SK-N-SH treated with all-trans-retinoic acid at 6 μM for 48 hours (cell line): ENCODE results near the gene FDX2.

Experiments used
- ATAC-seq: fragments of 200-7000 bp; cut with Tn5 transposase; 3 replicates; pipeline ENCODE4 v1.9.1; 2020; ENCODE audit warnings: mild to moderate bottlenecking, moderate library complexity
- ARNTL ChIP-seq: fragments of 450-650 bp; formaldehyde crosslinking; IDR thresholded peaks from 2 replicates; pipeline ENCODE4 v1.5.0; 2020; ENCODE audit warnings: low read depth, mild to moderate bottlenecking, moderate library complexity, borderline replicate concordance
- BACH2 ChIP-seq: fragments of 250-450 bp; sonication (Bioruptor Pico); IDR thresholded peaks from 2 replicates; pipeline ENCODE4 v1.9.0; 2021; ENCODE audit warnings: mild to moderate bottlenecking, borderline replicate concordance
- CSDC2 ChIP-seq: fragments of 250-450 bp; sonication (Bioruptor Pico); IDR thresholded peaks from 2 replicates; pipeline ENCODE4 v1.5.0; 2020; ENCODE audit warnings: mild to moderate bottlenecking, moderate library complexity
- ESRRG ChIP-seq: fragments of 250-450 bp; sonication (Bioruptor Pico); IDR thresholded peaks from 2 replicates; pipeline ENCODE4 v1.6.1; 2021; ENCODE audit warnings: mild to moderate bottlenecking
- GLIS3 ChIP-seq: fragments of 250-450 bp; sonication (Bioruptor Pico); IDR thresholded peaks from 2 replicates; pipeline ENCODE4 v1.5.0; 2020; ENCODE audit warnings: mild to moderate bottlenecking, moderate library complexity
- ISL1 ChIP-seq: fragments of 250-450 bp; sonication (Bioruptor Pico); IDR thresholded peaks from 2 replicates; pipeline ENCODE4 v2.1.2; 2022; ENCODE audit warnings: mild to moderate bottlenecking, moderate library complexity
- RARB ChIP-seq: fragments of 250-450 bp; sonication (Bioruptor Pico); IDR thresholded peaks from 2 replicates; pipeline ENCODE4 v1.8.0; 2021; ENCODE audit warnings: mild to moderate bottlenecking, moderate library complexity
- SNAI2 ChIP-seq: fragments of 250-450 bp; sonication (Bioruptor Pico); IDR thresholded peaks from 2 replicates; pipeline ENCODE4 v1.5.0; 2020; ENCODE audit warnings: mild to moderate bottlenecking, moderate library complexity
- TOX ChIP-seq: fragments of 250-450 bp; sonication (Bioruptor Pico); IDR thresholded peaks from 2 replicates; pipeline ENCODE4 v1.8.0; 2021; ENCODE audit warnings: mild to moderate bottlenecking, moderate library complexity, borderline replicate concordance
- ZC3H10 ChIP-seq: fragments of 250-450 bp; sonication (Bioruptor Pico); IDR thresholded peaks from 2 replicates; pipeline ENCODE4 v1.5.1; 2021; ENCODE audit warnings: mild to moderate bottlenecking, moderate library complexity
- ZFP3 ChIP-seq: fragments of 250-450 bp; sonication (Bioruptor Pico); IDR thresholded peaks from 2 replicates; pipeline ENCODE4 v1.5.0; 2020; ENCODE audit warnings: mild to moderate bottlenecking, moderate library complexity
- ZFP30 ChIP-seq: fragments of 450-650 bp; formaldehyde crosslinking; IDR thresholded peaks from 2 replicates; pipeline ENCODE4 v1.5.0; 2022; ENCODE audit warnings: mild to moderate bottlenecking, moderate library complexity
- ZNF565 ChIP-seq: fragments of 450-650 bp; formaldehyde crosslinking; conservative IDR thresholded peaks from 2 replicates; pipeline ENCODE4 v1.5.0; 2020; ENCODE audit warnings: low read depth, mild to moderate bottlenecking, moderate library complexity
- ZNF70 ChIP-seq: fragments of 450-650 bp; formaldehyde crosslinking; IDR thresholded peaks from 2 replicates; pipeline ENCODE4 v1.5.0; 2020; ENCODE audit warnings: mild to moderate bottlenecking, moderate library complexity
- ZNF8 ChIP-seq: fragments of 450-650 bp; formaldehyde crosslinking; IDR thresholded peaks from 2 replicates; pipeline ENCODE4 v1.5.0; 2020; ENCODE audit warnings: mild to moderate bottlenecking, moderate library complexity
- TF ChIP-seq, protein P1 (sequence below): fragments of 250-450 bp; sonication (Bioruptor Pico); IDR thresholded peaks from 2 replicates; pipeline ENCODE4 v1.8.0; 2020; ENCODE audit warnings: mild to moderate bottlenecking, moderate library complexity, borderline replicate concordance
- TF ChIP-seq, protein P2 (sequence below): fragments of 250-450 bp; sonication (Bioruptor Pico); IDR thresholded peaks from 2 replicates; pipeline ENCODE4 v1.5.1; 2020; ENCODE audit warnings: low read depth, mild to moderate bottlenecking, moderate library complexity
- TF ChIP-seq, protein P3 (sequence below): fragments of 250-450 bp; sonication (Bioruptor Pico); IDR thresholded peaks from 2 replicates; pipeline ENCODE4 v1.5.1; 2021; ENCODE audit warnings: mild to moderate bottlenecking, moderate library complexity
- TF ChIP-seq, protein P4 (sequence below): fragments of 250-450 bp; sonication (Bioruptor Pico); IDR thresholded peaks from 2 replicates; pipeline ENCODE4 v1.5.0; 2020; ENCODE audit warnings: mild to moderate bottlenecking, moderate library complexity
- TF ChIP-seq, protein P5 (sequence below): fragments of 250-450 bp; sonication (Bioruptor Pico); IDR thresholded peaks from 2 replicates; pipeline ENCODE4 v1.8.0; 2021; ENCODE audit warnings: low read depth, mild to moderate bottlenecking, moderate library complexity, borderline replicate concordance

FDX2 gene

DNA sequence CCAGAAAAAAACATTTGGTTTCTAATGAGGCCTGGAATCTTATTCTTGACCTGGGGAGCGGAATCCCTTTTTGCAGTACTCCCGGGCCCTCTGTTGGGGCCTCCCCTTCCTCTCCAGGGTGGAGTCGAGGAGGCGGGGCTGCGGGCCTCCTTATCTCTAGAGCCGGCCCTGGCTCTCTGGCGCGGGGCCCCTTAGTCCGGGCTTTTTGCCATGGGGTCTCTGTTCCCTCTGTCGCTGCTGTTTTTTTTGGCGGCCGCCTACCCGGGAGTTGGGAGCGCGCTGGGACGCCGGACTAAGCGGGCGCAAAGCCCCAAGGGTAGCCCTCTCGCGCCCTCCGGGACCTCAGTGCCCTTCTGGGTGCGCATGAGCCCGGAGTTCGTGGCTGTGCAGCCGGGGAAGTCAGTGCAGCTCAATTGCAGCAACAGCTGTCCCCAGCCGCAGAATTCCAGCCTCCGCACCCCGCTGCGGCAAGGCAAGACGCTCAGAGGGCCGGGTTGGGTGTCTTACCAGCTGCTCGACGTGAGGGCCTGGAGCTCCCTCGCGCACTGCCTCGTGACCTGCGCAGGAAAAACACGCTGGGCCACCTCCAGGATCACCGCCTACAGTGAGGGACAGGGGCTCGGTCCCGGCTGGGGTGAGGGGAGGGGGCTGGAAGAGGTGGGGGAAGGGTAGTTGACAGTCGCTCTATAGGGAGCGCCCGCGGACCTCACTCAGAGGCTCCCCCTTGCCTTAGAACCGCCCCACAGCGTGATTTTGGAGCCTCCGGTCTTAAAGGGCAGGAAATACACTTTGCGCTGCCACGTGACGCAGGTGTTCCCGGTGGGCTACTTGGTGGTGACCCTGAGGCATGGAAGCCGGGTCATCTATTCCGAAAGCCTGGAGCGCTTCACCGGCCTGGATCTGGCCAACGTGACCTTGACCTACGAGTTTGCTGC, 28.7 kb downstream of the FDX2 start, which contains the start of gene ICAM4:
Gene ICAM4, plus strand, starts transcription at position 153 of the 935 bp plus-strand sequence. Its CDS starts 58 bp downstream, at position 211.
- no peak for TF ChIP-seq TOX (CRISPR knock-in tag)
- TF ChIP-seq ZC3H10 (CRISPR knock-in tag), result no peak
- TF ChIP-seq SNAI2 (CRISPR knock-in tag), result no peak
- TF ChIP-seq, protein P1, sequence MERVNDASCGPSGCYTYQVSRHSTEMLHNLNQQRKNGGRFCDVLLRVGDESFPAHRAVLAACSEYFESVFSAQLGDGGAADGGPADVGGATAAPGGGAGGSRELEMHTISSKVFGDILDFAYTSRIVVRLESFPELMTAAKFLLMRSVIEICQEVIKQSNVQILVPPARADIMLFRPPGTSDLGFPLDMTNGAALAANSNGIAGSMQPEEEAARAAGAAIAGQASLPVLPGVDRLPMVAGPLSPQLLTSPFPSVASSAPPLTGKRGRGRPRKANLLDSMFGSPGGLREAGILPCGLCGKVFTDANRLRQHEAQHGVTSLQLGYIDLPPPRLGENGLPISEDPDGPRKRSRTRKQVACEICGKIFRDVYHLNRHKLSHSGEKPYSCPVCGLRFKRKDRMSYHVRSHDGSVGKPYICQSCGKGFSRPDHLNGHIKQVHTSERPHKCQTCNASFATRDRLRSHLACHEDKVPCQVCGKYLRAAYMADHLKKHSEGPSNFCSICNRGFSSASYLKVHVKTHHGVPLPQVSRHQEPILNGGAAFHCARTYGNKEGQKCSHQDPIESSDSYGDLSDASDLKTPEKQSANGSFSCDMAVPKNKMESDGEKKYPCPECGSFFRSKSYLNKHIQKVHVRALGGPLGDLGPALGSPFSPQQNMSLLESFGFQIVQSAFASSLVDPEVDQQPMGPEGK (CRISPR knock-in tag), result no peak
- no peak for TF ChIP-seq ZFP30 (CRISPR knock-in tag)
- TF ChIP-seq, protein P2, sequence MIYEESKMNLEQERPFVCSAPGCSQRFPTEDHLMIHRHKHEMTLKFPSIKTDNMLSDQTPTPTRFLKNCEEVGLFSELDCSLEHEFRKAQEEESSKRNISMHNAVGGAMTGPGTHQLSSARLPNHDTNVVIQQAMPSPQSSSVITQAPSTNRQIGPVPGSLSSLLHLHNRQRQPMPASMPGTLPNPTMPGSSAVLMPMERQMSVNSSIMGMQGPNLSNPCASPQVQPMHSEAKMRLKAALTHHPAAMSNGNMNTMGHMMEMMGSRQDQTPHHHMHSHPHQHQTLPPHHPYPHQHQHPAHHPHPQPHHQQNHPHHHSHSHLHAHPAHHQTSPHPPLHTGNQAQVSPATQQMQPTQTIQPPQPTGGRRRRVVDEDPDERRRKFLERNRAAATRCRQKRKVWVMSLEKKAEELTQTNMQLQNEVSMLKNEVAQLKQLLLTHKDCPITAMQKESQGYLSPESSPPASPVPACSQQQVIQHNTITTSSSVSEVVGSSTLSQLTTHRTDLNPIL (CRISPR knock-in tag), result no peak
- no peak for TF ChIP-seq ESRRG (CRISPR knock-in tag)
- TF ChIP-seq ISL1 (CRISPR knock-in tag), result no peak
- TF ChIP-seq GLIS3 (CRISPR knock-in tag), result no peak
- TF ChIP-seq RARB (CRISPR knock-in tag), result no peak
- TF ChIP-seq ZNF565 (CRISPR knock-in tag), result no peak
- no peak for TF ChIP-seq ZNF70 (CRISPR knock-in tag)
- ATAC-seq, result no peak

DNA sequence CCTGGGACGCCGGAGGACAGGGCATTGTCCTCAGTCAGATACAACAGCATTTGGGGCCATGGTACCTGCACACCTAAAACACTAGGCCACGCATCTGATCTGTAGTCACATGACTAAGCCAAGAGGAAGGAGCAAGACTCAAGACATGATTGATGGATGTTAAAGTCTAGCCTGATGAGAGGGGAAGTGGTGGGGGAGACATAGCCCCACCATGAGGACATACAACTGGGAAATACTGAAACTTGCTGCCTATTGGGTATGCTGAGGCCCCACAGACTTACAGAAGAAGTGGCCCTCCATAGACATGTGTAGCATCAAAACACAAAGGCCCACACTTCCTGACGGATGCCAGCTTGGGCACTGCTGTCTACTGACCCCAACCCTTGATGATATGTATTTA, 30.4 kb downstream of the FDX2 start:
- ATAC-seq, result no peak
- TF ChIP-seq, protein P3, sequence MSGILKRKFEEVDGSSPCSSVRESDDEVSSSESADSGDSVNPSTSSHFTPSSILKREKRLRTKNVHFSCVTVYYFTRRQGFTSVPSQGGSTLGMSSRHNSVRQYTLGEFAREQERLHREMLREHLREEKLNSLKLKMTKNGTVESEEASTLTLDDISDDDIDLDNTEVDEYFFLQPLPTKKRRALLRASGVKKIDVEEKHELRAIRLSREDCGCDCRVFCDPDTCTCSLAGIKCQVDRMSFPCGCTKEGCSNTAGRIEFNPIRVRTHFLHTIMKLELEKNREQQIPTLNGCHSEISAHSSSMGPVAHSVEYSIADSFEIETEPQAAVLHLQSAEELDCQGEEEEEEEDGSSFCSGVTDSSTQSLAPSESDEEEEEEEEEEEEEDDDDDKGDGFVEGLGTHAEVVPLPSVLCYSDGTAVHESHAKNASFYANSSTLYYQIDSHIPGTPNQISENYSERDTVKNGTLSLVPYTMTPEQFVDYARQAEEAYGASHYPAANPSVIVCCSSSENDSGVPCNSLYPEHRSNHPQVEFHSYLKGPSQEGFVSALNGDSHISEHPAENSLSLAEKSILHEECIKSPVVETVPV (CRISPR knock-in tag), result no peak
- TF ChIP-seq CSDC2 (CRISPR knock-in tag) (no peak), ESRRG (CRISPR knock-in tag) (no peak), RARB (CRISPR knock-in tag) (no peak), ZFP30 (CRISPR knock-in tag) (no peak), ZNF565 (CRISPR knock-in tag) (no peak), ARNTL (CRISPR knock-in tag) (no peak), BACH2 (CRISPR knock-in tag) (no peak), ZNF8 (no peak), ISL1 (CRISPR knock-in tag) (no peak), TOX (CRISPR knock-in tag) (no peak), SNAI2 (CRISPR knock-in tag) (no peak), ZC3H10 (CRISPR knock-in tag) (no peak), GLIS3 (CRISPR knock-in tag) (no peak), ZFP3 (no peak), ZNF70 (CRISPR knock-in tag) (no peak)
- TF ChIP-seq, protein P2 (CRISPR knock-in tag), result no peak
- TF ChIP-seq, protein P1 (CRISPR knock-in tag), result no peak
- TF ChIP-seq, protein P4, sequence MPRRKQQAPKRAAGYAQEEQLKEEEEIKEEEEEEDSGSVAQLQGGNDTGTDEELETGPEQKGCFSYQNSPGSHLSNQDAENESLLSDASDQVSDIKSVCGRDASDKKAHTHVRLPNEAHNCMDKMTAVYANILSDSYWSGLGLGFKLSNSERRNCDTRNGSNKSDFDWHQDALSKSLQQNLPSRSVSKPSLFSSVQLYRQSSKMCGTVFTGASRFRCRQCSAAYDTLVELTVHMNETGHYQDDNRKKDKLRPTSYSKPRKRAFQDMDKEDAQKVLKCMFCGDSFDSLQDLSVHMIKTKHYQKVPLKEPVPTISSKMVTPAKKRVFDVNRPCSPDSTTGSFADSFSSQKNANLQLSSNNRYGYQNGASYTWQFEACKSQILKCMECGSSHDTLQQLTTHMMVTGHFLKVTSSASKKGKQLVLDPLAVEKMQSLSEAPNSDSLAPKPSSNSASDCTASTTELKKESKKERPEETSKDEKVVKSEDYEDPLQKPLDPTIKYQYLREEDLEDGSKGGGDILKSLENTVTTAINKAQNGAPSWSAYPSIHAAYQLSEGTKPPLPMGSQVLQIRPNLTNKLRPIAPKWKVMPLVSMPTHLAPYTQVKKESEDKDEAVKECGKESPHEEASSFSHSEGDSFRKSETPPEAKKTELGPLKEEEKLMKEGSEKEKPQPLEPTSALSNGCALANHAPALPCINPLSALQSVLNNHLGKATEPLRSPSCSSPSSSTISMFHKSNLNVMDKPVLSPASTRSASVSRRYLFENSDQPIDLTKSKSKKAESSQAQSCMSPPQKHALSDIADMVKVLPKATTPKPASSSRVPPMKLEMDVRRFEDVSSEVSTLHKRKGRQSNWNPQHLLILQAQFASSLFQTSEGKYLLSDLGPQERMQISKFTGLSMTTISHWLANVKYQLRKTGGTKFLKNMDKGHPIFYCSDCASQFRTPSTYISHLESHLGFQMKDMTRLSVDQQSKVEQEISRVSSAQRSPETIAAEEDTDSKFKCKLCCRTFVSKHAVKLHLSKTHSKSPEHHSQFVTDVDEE (CRISPR knock-in tag), result no peak
- TF ChIP-seq, protein P5, sequence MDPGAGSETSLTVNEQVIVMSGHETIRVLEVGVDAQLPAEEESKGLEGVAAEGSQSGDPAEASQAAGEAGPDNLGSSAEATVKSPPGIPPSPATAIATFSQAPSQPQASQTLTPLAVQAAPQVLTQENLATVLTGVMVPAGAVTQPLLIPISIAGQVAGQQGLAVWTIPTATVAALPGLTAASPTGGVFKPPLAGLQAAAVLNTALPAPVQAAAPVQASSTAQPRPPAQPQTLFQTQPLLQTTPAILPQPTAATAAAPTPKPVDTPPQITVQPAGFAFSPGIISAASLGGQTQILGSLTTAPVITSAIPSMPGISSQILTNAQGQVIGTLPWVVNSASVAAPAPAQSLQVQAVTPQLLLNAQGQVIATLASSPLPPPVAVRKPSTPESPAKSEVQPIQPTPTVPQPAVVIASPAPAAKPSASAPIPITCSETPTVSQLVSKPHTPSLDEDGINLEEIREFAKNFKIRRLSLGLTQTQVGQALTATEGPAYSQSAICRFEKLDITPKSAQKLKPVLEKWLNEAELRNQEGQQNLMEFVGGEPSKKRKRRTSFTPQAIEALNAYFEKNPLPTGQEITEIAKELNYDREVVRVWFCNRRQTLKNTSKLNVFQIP (CRISPR knock-in tag), result no peak
